Stimulated activated CD4-positive, alpha-beta T cell treated with anti-CD3 and anti-CD28 coated beads, Interleukin-12 subunit alpha, Interleukin-12 subunit beta, amount 100 ng/mL, for 48 hours (primary cell): ENCODE measurements around the gene VIP.

Source experiments
- DNase-seq, 3 donors: peaks; one replicate each; pipeline ENCODE4 v3.0.0-alpha.2; 2020; ENCODE audit warnings: low read depth in 2 of 3, low spot score in 1 of 3

VIP gene

GRCh38 chr6:152776833-152777232 lies 26.2 kb downstream of the VIP start:
- no peak for DNase-seq

DNA sequence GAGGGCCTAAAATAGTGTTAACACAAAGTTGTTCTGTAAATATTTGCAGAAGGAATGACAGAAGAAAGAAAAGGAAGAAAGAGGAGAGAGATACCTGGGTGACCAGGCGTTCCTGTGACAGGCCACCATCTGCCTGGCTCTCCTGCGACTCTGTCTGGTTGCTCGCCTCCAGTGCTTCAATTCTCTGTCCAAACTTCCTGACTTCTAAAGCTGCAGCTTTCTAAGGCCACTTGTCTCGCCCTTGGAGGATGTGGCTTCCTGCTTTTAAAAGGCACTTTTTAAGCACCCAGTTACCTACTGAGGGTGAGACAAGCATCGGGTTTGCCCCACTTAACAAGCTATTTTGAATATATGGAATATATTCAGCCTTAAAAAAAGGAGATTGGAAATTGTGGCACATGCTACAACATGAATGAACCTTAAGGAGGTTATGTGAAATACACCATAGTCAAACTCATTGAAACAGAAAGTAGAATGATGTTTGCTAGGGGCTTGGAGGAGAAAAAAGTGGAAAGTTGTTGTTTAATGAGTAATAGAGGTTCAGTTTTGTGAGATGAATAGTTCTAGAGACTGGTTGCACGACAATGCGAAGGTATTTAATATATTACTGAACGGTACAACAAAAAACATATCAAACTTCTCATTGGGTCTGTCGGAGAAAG lies 32.8 kb downstream of the VIP start:
- no peak for DNase-seq

DNA sequence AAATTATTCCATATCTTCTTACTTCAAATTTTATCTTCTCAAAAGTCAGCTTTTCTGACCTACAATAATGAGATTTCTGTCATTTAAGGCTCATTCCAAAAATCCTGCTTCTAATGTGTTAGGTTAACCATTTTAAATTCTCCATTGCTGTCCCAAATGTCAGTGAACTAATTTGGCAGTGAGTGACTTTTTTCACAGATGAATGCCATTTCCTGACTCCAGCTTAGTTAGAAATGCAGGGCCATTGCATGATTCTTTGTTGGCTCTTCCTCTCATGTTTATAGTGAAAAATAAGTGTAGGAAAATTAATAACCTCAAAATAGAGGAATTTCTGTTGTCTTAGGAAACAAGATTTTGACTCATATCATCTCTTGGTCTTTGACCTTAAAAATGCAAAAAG lies 44.1 kb downstream of the VIP start:
- DNase-seq = no peak

DNA sequence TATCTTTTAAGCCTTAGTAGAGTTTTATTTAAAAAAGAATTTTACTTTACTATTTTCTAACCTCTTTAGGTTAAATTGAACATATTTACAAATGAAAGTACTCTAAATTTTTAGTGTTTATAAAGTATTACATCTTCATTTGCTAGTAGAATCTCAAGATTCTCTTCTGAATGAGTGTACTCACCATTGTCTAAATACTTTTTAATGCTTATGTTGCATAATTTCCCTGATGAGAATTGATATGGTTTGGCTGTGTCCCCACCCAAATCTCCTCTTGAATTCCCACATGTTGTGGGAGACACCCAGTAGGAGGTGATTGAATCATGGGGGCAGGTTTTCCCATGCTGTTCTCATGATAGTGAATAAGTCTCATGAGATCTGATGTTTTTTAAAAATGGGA lies 53.6 kb downstream of the VIP start:
- DNase-seq = no peak
